Astrocyte (in vitro differentiated cells and primary cell): ENCODE results near the gene FAM234A. TPM values are rescaled to one million over a fixed set of nuclear protein-coding genes. Genes with fewer than 3 reads are reported as not detected.

Experiments used
- DNase-seq: peaks from one replicate; pipeline ENCODE4 v3.0.0-alpha.2; 2010; ENCODE audit warnings: low read depth
- FAIRE-seq: peaks from 2 replicates; lab custom pipeline; 2011; peaks lifted over from hg19 to GRCh38; lab: Jason Lieb, UNC
- H2AFZ ChIP-seq: 2 replicates; pipeline ENCODE4 v1.6.0; 2012; ENCODE audit warnings: low read depth, low read length, inconsistent platforms
- H3K27ac ChIP-seq: 2 replicates; pipeline ENCODE4 v1.5.1; 2011; ENCODE audit warnings: low read depth, low read length, inconsistent platforms
- H3K27me3 ChIP-seq: 2 replicates; pipeline ENCODE4 v1.6.0; 2011; ENCODE audit warnings: low read length, inconsistent platforms; ENCODE audit not compliant: insufficient read depth
- H3K36me3 ChIP-seq: 2 replicates; pipeline ENCODE4 v1.5.1; 2011; ENCODE audit warnings: low read length, inconsistent platforms; ENCODE audit not compliant: insufficient read depth
- H3K4me1 ChIP-seq: 2 replicates; pipeline ENCODE4 v1.5.1; 2011; ENCODE audit warnings: low read length, inconsistent platforms; ENCODE audit not compliant: insufficient read depth
- H3K4me2 ChIP-seq: 2 replicates; pipeline ENCODE4 v1.6.0; 2012; ENCODE audit warnings: low read length, inconsistent platforms
- H3K4me3 ChIP-seq: 2 replicates; pipeline ENCODE4 v1.5.1; 2011; ENCODE audit warnings: low read depth, mild to moderate bottlenecking, low read length, inconsistent platforms; ENCODE audit not compliant: insufficient read depth
- H3K79me2 ChIP-seq: 2 replicates; pipeline ENCODE4 v1.6.0; 2012; ENCODE audit warnings: mild to moderate bottlenecking, low read length, inconsistent platforms; ENCODE audit not compliant: insufficient read depth
- H3K9ac ChIP-seq: 2 replicates; pipeline ENCODE4 v1.6.0; 2012; ENCODE audit warnings: mild to moderate bottlenecking, low read length, inconsistent platforms
- H3K9me3 ChIP-seq: 2 replicates; pipeline ENCODE4 v1.5.1; 2012; ENCODE audit warnings: low read depth, mild to moderate bottlenecking, low read length, inconsistent platforms; ENCODE audit not compliant: insufficient read depth
- H4K20me1 ChIP-seq: 2 replicates; pipeline ENCODE4 v1.6.0; 2012; ENCODE audit warnings: low read length, inconsistent platforms; ENCODE audit not compliant: insufficient read depth
- H3K27ac Mint-ChIP-seq: one replicate; pipeline ENCODE4 v1.8.0; 2021; ENCODE audit warnings: mild to moderate bottlenecking, mixed read lengths; ENCODE audit not compliant: unreplicated experiment
- H3K27me3 Mint-ChIP-seq: one replicate; pipeline ENCODE4 v1.8.0; 2021; ENCODE audit warnings: low read depth, mixed read lengths; ENCODE audit not compliant: unreplicated experiment
- H3K36me3 Mint-ChIP-seq: one replicate; pipeline ENCODE4 v1.8.0; 2021; ENCODE audit warnings: low read depth, mixed read lengths; ENCODE audit not compliant: unreplicated experiment
- H3K4me1 Mint-ChIP-seq: one replicate; pipeline ENCODE4 v1.8.0; 2021; ENCODE audit warnings: low read depth, mixed read lengths; ENCODE audit not compliant: unreplicated experiment
- H3K4me3 Mint-ChIP-seq: one replicate; pipeline ENCODE4 v1.8.0; 2021; ENCODE audit warnings: mild to moderate bottlenecking, moderate library complexity, mixed read lengths; ENCODE audit not compliant: unreplicated experiment
- H3K9me3 Mint-ChIP-seq: one replicate; pipeline ENCODE4 v1.8.0; 2021; ENCODE audit warnings: mild to moderate bottlenecking, mixed read lengths; ENCODE audit not compliant: unreplicated experiment
- CTCF ChIP-seq: IDR thresholded peaks from 2 replicates; pipeline ENCODE4 v1.5.1; 2011; ENCODE audit warnings: low read depth, mild to moderate bottlenecking, inconsistent platforms, low read length, moderate library complexity; ENCODE audit not compliant: insufficient read depth
- EZH2 ChIP-seq: IDR thresholded peaks from 2 replicates; pipeline ENCODE4 v1.6.1; 2012; ENCODE audit warnings: mild to moderate bottlenecking, low read length, inconsistent platforms; ENCODE audit not compliant: insufficient read depth
- total RNA-seq: library from RNA; stranded (reverse); gene quantifications from 2 replicates; pipeline ENCODE4 v1.2.1, GENCODE V29; 2021

The FAM234A gene
- total RNA-seq, 1 donor from 2014 or later, result 70.8 TPM

- H3K4me3 Mint-ChIP-seq, result no peak overlapping the region
These were observed 34.6 kb downstream of the FAM234A start for GRCh38 chr16:269061-269796.

GRCh38 chr16:270381-271255 is 36.0 kb downstream of the FAM234A start:
- no peak overlapping the region for H3K27ac Mint-ChIP-seq
- Histone ChIP-seq H3K36me3 (no peaks in the 10 kb centered on the region), H3K4me3 (no peak overlapping the region), H3K27ac (no peak overlapping the region), H3K79me2 (no peaks in the 10 kb centered on the region), H2AFZ (no peak overlapping the region), H3K27me3 (no peaks in the 10 kb centered on the region), H3K9ac (no peak overlapping the region), H3K4me2 (no peak overlapping the region), H3K4me1 (peaks cover 4% of the 10 kb centered on the region), H4K20me1 (no peaks in the 10 kb centered on the region), H3K9me3 (no peaks in the 10 kb centered on the region)
- DNase-seq (no peak), FAIRE-seq (no peak)
- peaks cover 2% of the 10 kb centered on the region for H3K36me3 Mint-ChIP-seq
- TF ChIP-seq CTCF, result no peak
- TF ChIP-seq EZH2, result no peak
- no peak overlapping the region for H3K4me3 Mint-ChIP-seq
- H3K27me3 Mint-ChIP-seq, result peaks cover 11% of the 10 kb centered on the region
- no peaks in the 10 kb centered on the region for H3K4me1 Mint-ChIP-seq
- H3K9me3 Mint-ChIP-seq, result no peaks in the 10 kb centered on the region

More at GRCh38 chr16:269061-269796, 34.6 kb downstream of the FAM234A start:
- Mint-ChIP-seq H3K4me1 (no peaks in the 10 kb centered on the region), H3K27me3 (peaks cover 11% of the 10 kb centered on the region), H3K36me3 (peaks cover 4% of the 10 kb centered on the region), H3K27ac (no peak overlapping the region), H3K9me3 (no peaks in the 10 kb centered on the region)
- Histone ChIP-seq H3K9me3 (no peaks in the 10 kb centered on the region), H3K4me3 (no peak overlapping the region), H2AFZ (no peak overlapping the region), H3K9ac (no peak overlapping the region), H3K4me1 (no peaks in the 10 kb centered on the region), H3K27ac (no peak overlapping the region), H3K4me2 (no peak overlapping the region), H3K36me3 (no peaks in the 10 kb centered on the region), H3K79me2 (no peaks in the 10 kb centered on the region), H4K20me1 (no peaks in the 10 kb centered on the region), H3K27me3 (no peaks in the 10 kb centered on the region)
- TF ChIP-seq CTCF, result no peak
- no peak for TF ChIP-seq EZH2
- DNase-seq (no peak), FAIRE-seq (no peak)
